HEK293 (cell line): ENCODE results near the gene SPINDOC.
"Not testable (repeated sequence)": the region's sequence is repeated elsewhere in the genome, so short reads cannot be mapped to it uniquely, and the experiment has no call there.

Source experiments
- PBX3 ChIP-seq: sonication (generic); formaldehyde crosslinking; IDR thresholded peaks from 2 replicates; pipeline ENCODE4 v1.8.1; 2022; ENCODE audit warnings: mild to moderate bottlenecking, moderate library complexity, missing genetic modification reagents
- PRDM10 ChIP-seq: fragments of 450-650 bp; formaldehyde crosslinking; IDR thresholded peaks from 2 replicates; pipeline ENCODE4 v1.5.1; 2016; ENCODE audit warnings: missing biosample characterization, missing genetic modification characterization
- ZBTB26 ChIP-seq: fragments of 450-650 bp; formaldehyde crosslinking; optimal IDR thresholded peaks from 2 replicates; pipeline ENCODE3; 2016; ENCODE audit warnings: missing biosample characterization, mild to moderate bottlenecking, missing genetic modification characterization

GRCh38 chr11:63771741-63772318 is 41.4 kb upstream of the SPINDOC start:
- not testable (repeated sequence) for TF ChIP-seq PRDM10 (tag by site-specific recombination); PBX3 (CRISPR knock-in tag); ZBTB26 (tag by site-specific recombination)
